Uterus (tissue), 2 donors: ENCODE data around the gene GTPBP8.

Experiments used
- CTCF ChIP-seq, 4 experiments: fragments of 200-600 bp in 2 of 4; fragments of 450-650 bp in 2 of 4; sonication (generic) in 2 of 4; IDR thresholded peaks; one replicate each; pipeline ENCODE4 v1.5.1; 2016 to 2019; ENCODE audit warnings: antibody characterized with exemption in 4 of 4, mild to moderate bottlenecking in 2 of 4, moderate library complexity in 1 of 4
- POLR2A ChIP-seq, 2 donors: fragments of 450-650 bp; IDR thresholded peaks; one replicate each; pipeline ENCODE4 v1.6.1; 2016; ENCODE audit warnings: antibody characterized with exemption in 2 of 2, mild to moderate bottlenecking in 1 of 2, moderate library complexity in 1 of 2

GRCh38 chr3:112984485-112984884 is 6.3 kb upstream of the GTPBP8 start:
- TF ChIP-seq POLR2A (IDR thresholded peaks at IDR 0.05) (no peak), CTCF (IDR thresholded peaks at IDR 0.05) (no peak)
